Calu3 (cell line): ENCODE results near the gene SRD5A2. TPM values are rescaled to one million over a fixed set of nuclear protein-coding genes. Genes with fewer than 3 reads are reported as not detected.
A peak's percentile ranks its signal among the peaks of the same experiment; 100 is the strongest.

ENCODE experiments used
- BruUV-seq: library from RNA; stranded (reverse); fragments of 400-500 nt; replicated peaks from 2 replicates; lab custom pipeline; 2021; lab: Mats Ljungman, UMichigan
- CTCF ChIA-PET: fragments of 300-600 bp; sonication (Branson Sonifier 250); formaldehyde crosslinking; loops from one replicate; lab custom pipeline; 2022; ENCODE audit warnings: antibody characterized with exemption; lab: Charles Lee
- DNase-seq: peaks from one replicate; pipeline ENCODE4 v3.0.0; 2022
- H3K27ac Mint-ChIP-seq: one replicate; pipeline ENCODE4 v1.8.0; 2022; ENCODE audit warnings: mixed read lengths; ENCODE audit not compliant: unreplicated experiment
- H3K27me3 Mint-ChIP-seq: one replicate; pipeline ENCODE4 v1.8.0; 2022; ENCODE audit warnings: mixed read lengths; ENCODE audit not compliant: unreplicated experiment
- H3K36me3 Mint-ChIP-seq: one replicate; pipeline ENCODE4 v1.8.0; 2022; ENCODE audit warnings: mild to moderate bottlenecking, moderate library complexity, mixed read lengths; ENCODE audit not compliant: insufficient read depth, unreplicated experiment
- H3K4me1 Mint-ChIP-seq: one replicate; pipeline ENCODE4 v1.8.0; 2022; ENCODE audit warnings: mild to moderate bottlenecking, low read depth, mixed read lengths; ENCODE audit not compliant: unreplicated experiment
- H3K4me3 Mint-ChIP-seq: one replicate; pipeline ENCODE4 v1.8.0; 2022; ENCODE audit warnings: mild to moderate bottlenecking, low read depth, moderate library complexity, mixed read lengths; ENCODE audit not compliant: unreplicated experiment
- H3K9me3 Mint-ChIP-seq: one replicate; pipeline ENCODE4 v1.8.0; 2022; ENCODE audit warnings: low read depth, mixed read lengths; ENCODE audit not compliant: unreplicated experiment
- intact Hi-C: fragments of 100-400 bp; cut with micrococcal nuclease; formaldehyde crosslinking; loops from one replicate; pipeline ENCODE4 v1.10.0; 2022; ENCODE audit not compliant: unreplicated experiment
- total RNA-seq: library from RNA; stranded (reverse); gene quantifications from 2 replicates; pipeline ENCODE4 v1.2.3, GENCODE V29; 2022
- TF ChIP-seq, protein P1 (sequence below): fragments of 200-600 bp; IDR thresholded peaks from one replicate; pipeline ENCODE4 v1.8.0; 2022; ENCODE audit warnings: antibody characterized with exemption; ENCODE audit not compliant: unreplicated experiment

SRD5A2 gene
- total RNA-seq, 1 experiment from 2014 or later, result not detected

GRCh38 chr2:31523871-31524492 lies 56.8 kb downstream of the SRD5A2 start:
- Mint-ChIP-seq H3K9me3 (peaks cover under 1% of the 10 kb centered on the region), H3K4me1 (no peaks in the 10 kb centered on the region), H3K36me3 (no peaks in the 10 kb centered on the region), H3K27ac (no peak overlapping the region), H3K4me3 (no peak overlapping the region), H3K27me3 (peaks cover 45% of the 10 kb centered on the region)
- TF ChIP-seq, protein P1, sequence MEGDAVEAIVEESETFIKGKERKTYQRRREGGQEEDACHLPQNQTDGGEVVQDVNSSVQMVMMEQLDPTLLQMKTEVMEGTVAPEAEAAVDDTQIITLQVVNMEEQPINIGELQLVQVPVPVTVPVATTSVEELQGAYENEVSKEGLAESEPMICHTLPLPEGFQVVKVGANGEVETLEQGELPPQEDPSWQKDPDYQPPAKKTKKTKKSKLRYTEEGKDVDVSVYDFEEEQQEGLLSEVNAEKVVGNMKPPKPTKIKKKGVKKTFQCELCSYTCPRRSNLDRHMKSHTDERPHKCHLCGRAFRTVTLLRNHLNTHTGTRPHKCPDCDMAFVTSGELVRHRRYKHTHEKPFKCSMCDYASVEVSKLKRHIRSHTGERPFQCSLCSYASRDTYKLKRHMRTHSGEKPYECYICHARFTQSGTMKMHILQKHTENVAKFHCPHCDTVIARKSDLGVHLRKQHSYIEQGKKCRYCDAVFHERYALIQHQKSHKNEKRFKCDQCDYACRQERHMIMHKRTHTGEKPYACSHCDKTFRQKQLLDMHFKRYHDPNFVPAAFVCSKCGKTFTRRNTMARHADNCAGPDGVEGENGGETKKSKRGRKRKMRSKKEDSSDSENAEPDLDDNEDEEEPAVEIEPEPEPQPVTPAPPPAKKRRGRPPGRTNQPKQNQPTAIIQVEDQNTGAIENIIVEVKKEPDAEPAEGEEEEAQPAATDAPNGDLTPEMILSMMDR, result peak; percentile 59
- no TSS peak for BruUV-seq
- DNase-seq, result peak; percentile 70
- intact Hi-C loops, result loop anchor here (2.0 to 10.0 kb wide), 4 partner anchors 109 to 809 kb away; partner anchors contain the start of genes EHD3 and XDH
- CTCF ChIA-PET, result interaction anchor here (1.0 kb wide), 1 partner anchor 263 kb away, joined by 3 read pairs; no protein-coding TSS in a partner anchor

DNA sequence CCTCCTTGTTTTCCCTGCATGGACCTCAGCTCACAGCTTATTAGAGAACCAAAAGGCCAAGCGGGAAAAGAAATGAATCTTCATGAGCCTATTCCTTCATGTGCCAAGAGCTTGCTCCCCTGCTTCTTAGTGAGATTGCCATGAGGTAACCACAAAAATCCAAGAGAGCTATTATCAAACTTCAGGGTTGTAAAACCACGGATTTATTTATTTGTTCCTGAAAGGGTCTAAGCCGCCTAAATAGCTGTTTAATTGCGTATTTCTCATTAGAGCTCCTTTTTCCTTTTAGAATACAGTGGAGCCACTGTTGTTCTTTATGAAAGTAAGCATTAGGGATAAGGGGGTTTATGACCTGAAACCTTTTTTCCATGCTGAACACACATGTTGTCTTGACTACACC lies 58.0 kb downstream of the SRD5A2 start:
- no TSS peak for BruUV-seq
- intact Hi-C loops, result loop anchor here (10.0 kb wide), 3 partner anchors 168 to 808 kb away; partner anchors contain the start of gene EHD3
- DNase-seq, result no peak
- CTCF ChIA-PET, result no interaction called here
- TF ChIP-seq, protein P1, result no peak
- Mint-ChIP-seq H3K9me3 (peaks cover 5% of the 10 kb centered on the region), H3K4me3 (no peak overlapping the region), H3K27ac (no peak overlapping the region), H3K4me1 (no peaks in the 10 kb centered on the region), H3K36me3 (no peaks in the 10 kb centered on the region), H3K27me3 (peaks cover 56% of the 10 kb centered on the region)

DNA sequence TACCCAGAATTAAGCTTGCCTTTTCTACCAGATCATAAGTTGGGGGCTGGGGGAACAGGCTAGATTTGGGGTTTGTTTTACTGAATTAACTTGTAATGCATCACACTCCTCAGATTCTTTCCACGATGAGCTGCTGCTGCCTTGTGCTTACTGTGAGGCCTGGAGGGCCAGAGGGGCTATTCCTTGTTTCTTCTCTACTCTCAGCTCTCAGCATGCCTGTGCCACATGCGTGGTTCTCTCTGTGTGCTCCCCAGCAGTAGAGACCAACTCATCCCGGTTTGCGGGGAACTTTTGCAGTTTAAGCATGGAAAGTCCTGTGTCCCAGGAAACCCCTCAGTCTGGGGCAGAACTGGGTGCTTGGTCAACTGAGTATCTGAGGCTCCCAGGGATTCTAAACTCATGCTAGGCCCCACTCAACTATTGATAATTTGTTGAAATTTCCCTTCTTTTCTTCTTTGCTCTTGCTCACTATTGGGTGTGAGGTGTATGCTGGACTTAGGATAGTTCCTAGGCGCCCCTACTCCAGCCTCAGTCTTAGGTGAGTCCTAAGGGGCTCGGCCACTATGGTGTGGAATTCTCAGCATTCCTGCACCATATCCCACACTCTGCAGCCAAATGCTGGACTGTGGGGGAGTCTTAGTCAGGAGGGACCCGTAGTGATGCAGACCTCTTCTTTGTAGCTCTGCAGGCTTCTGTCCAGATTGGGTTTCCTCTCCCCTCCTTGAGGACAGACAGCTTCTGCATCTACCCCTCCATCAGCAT lies 63.1 kb downstream of the SRD5A2 start:
- TF ChIP-seq, protein P1, result no peak
- BruUV-seq, result no TSS peak
- intact Hi-C loops, result no loop called here
- DNase-seq, result no peak
- Mint-ChIP-seq H3K27me3 (peaks cover 83% of the 10 kb centered on the region), H3K36me3 (no peaks in the 10 kb centered on the region), H3K4me3 (no peak overlapping the region), H3K9me3 (peaks cover 5% of the 10 kb centered on the region), H3K27ac (no peak overlapping the region), H3K4me1 (no peaks in the 10 kb centered on the region)
- CTCF ChIA-PET, result no interaction called here

- intact Hi-C loops, result no loop called here
- TF ChIP-seq, protein P1, result no peak
- DNase-seq, result no peak
- Mint-ChIP-seq H3K9me3 (peaks cover 5% of the 10 kb centered on the region), H3K4me1 (no peaks in the 10 kb centered on the region), H3K27me3 (peaks cover 75% of the 10 kb centered on the region), H3K36me3 (no peaks in the 10 kb centered on the region), H3K27ac (no peak overlapping the region), H3K4me3 (no peak overlapping the region)
- no TSS peak for BruUV-seq
- CTCF ChIA-PET, result no interaction called here
Observed at GRCh38 chr2:31515586-31515985, 65.2 kb downstream of the SRD5A2 start.
